Liver (tissue), 9 donors: ENCODE results near the gene ACLY. TPM values are rescaled to one million over a fixed set of nuclear protein-coding genes. Genes with fewer than 3 reads are reported as not detected.
A peak's percentile ranks its signal among the peaks of the same experiment; 100 is the strongest.

Experiments
- DNase-seq: peaks from one replicate; pipeline ENCODE4 v3.0.0-alpha.2; 2017; ENCODE audit warnings: low spot score
- H3K27ac ChIP-seq, 2 donors: one replicate each; pipeline ENCODE4 v1.7.0; 2013; ENCODE audit warnings: inconsistent platforms in 2 of 2, low read length in 2 of 2, control low read depth in 1 of 2, low read depth in 1 of 2, mild to moderate bottlenecking in 1 of 2
- H3K27me3 ChIP-seq, 4 donors: one replicate each; pipeline versions ENCODE4 v1.6.1 to v1.7.0; 2013; ENCODE audit warnings: low read length in 3 of 4, inconsistent platforms in 1 of 4, mild to moderate bottlenecking in 1 of 4, moderate library complexity in 1 of 4; ENCODE audit not compliant: control insufficient read depth in 4 of 4, insufficient read depth in 4 of 4
- H3K36me3 ChIP-seq, 4 donors: one replicate each; pipeline versions ENCODE4 v1.6.1 to v1.7.0; 2013; ENCODE audit warnings: low read length in 3 of 4, mild to moderate bottlenecking in 3 of 4, low read depth in 1 of 4, moderate library complexity in 1 of 4; ENCODE audit not compliant: control insufficient read depth in 4 of 4, insufficient read depth in 3 of 4
- H3K4me1 ChIP-seq, 4 donors: one replicate each; pipeline versions ENCODE4 v1.6.1 to v1.7.0; 2013; ENCODE audit warnings: low read length in 3 of 4, mild to moderate bottlenecking in 3 of 4, moderate library complexity in 1 of 4; ENCODE audit not compliant: control insufficient read depth in 4 of 4, insufficient read depth in 4 of 4
- H3K4me3 ChIP-seq, 3 donors: one replicate each; pipeline versions ENCODE4 v1.6.1 to v1.7.0; 2013; ENCODE audit warnings: low read length in 3 of 3, control low read depth in 1 of 3, low read depth in 1 of 3, mild to moderate bottlenecking in 1 of 3
- H3K9ac ChIP-seq, 2 donors: one replicate each; pipeline ENCODE4 v1.7.0; 2013; ENCODE audit warnings: low read length in 2 of 2, mild to moderate bottlenecking in 2 of 2, moderate library complexity in 2 of 2, control low read depth in 1 of 2, low read depth in 1 of 2
- H3K9me3 ChIP-seq, 4 donors: one replicate each; pipeline versions ENCODE4 v1.6.1 to v1.7.0; 2013; ENCODE audit warnings: low read length in 3 of 4; ENCODE audit not compliant: control insufficient read depth in 4 of 4
- ATF3 ChIP-seq: IDR thresholded peaks from 2 replicates; pipeline ENCODE4 v1.6.1; 2016; ENCODE audit warnings: antibody characterized with exemption
- CTCF ChIP-seq: fragments of 150-350 bp; IDR thresholded peaks from 2 replicates; pipeline ENCODE4 v1.5.1; 2017; ENCODE audit warnings: improper control_type of control experiment, low read depth, low read length; ENCODE audit not compliant: missing input control
- EGR1 ChIP-seq, 2 donors: IDR thresholded peaks; 2 replicates each; pipeline ENCODE4 v1.6.1; 2016 to 2018; ENCODE audit warnings: antibody characterized with exemption in 2 of 2, low read depth in 2 of 2
- FOXA1 ChIP-seq: IDR thresholded peaks from 2 replicates; pipeline ENCODE4 v1.6.1; 2016; ENCODE audit warnings: antibody characterized with exemption
- FOXA2 ChIP-seq: IDR thresholded peaks from 2 replicates; pipeline ENCODE4 v1.6.1; 2016; ENCODE audit warnings: antibody characterized with exemption
- GABPA ChIP-seq, 2 donors: IDR thresholded peaks in 1 of 2; conservative IDR thresholded peaks in 1 of 2; 2 replicates each; pipeline ENCODE4 v1.6.1; 2016; ENCODE audit warnings: antibody characterized with exemption in 2 of 2, mild to moderate bottlenecking in 1 of 2, moderate library complexity in 1 of 2
- HNF4A ChIP-seq, 2 donors: conservative IDR thresholded peaks; 2 replicates each; pipeline ENCODE4 v1.6.1; 2016; ENCODE audit warnings: antibody characterized with exemption in 2 of 2, mild to moderate bottlenecking in 2 of 2
- HNF4G ChIP-seq: IDR thresholded peaks from 2 replicates; pipeline ENCODE4 v1.6.1; 2016; ENCODE audit warnings: antibody characterized with exemption
- JUND ChIP-seq, 2 donors: IDR thresholded peaks; 2 replicates each; pipeline ENCODE4 v1.6.1; 2016; ENCODE audit warnings: antibody characterized with exemption in 2 of 2
- MAX ChIP-seq: IDR thresholded peaks from 2 replicates; pipeline ENCODE4 v1.6.1; 2016; ENCODE audit warnings: antibody characterized with exemption
- NR2F2 ChIP-seq: IDR thresholded peaks from 2 replicates; pipeline ENCODE4 v1.6.1; 2016; ENCODE audit warnings: antibody characterized with exemption
- RAD21 ChIP-seq, 2 donors: IDR thresholded peaks; 2 replicates each; pipeline ENCODE4 v1.6.1; 2016; ENCODE audit warnings: antibody characterized with exemption in 2 of 2, mild to moderate bottlenecking in 2 of 2
- REST ChIP-seq: IDR thresholded peaks from 2 replicates; pipeline ENCODE4 v1.6.1; 2016; ENCODE audit warnings: antibody characterized with exemption, mild to moderate bottlenecking
- RXRA ChIP-seq, 2 donors: IDR thresholded peaks; 2 replicates each; pipeline ENCODE4 v1.6.1; 2017 to 2018; ENCODE audit warnings: antibody characterized with exemption in 2 of 2, mild to moderate bottlenecking in 1 of 2
- SP1 ChIP-seq: IDR thresholded peaks from 2 replicates; pipeline ENCODE4 v1.6.1; 2018; ENCODE audit warnings: antibody characterized with exemption, mild to moderate bottlenecking
- TAF1 ChIP-seq: conservative IDR thresholded peaks from 2 replicates; pipeline ENCODE4 v1.6.1; 2016; ENCODE audit warnings: antibody characterized with exemption, mild to moderate bottlenecking
- YY1 ChIP-seq: IDR thresholded peaks from 2 replicates; pipeline ENCODE4 v1.6.1; 2016; ENCODE audit warnings: antibody characterized with exemption, mild to moderate bottlenecking
- ZBTB33 ChIP-seq: IDR thresholded peaks from 2 replicates; pipeline ENCODE4 v1.6.1; 2016; ENCODE audit warnings: antibody characterized with exemption
- WGBS: extraction: QIAGEN DNeasy Blood & Tissue Kit; methylation state at CpG from one replicate; pipeline ENCODE4 v1.1.7; 2013; 5-methylcytosine and 5-hydroxymethylcytosine counted together
- polyA plus RNA-seq, 2 donors: library from polyadenylated mRNA; stranded (reverse) in 1 of 2; unstranded in 1 of 2; fragments of 200-250 nt in 1 of 2; fragments of >200 nt in 1 of 2; fragmentation: Nextera tagmentation in 1 of 2; extraction: Ambion mirVana in 1 of 2; gene quantifications; one replicate each; pipeline versions ENCODE4 v1.2.1 to v1.2.3, GENCODE V29; 2013 to 2015
- total RNA-seq, 2 donors: library from RNA; depleted of rRNA; stranded (reverse); fragments of >200 nt; gene quantifications; one replicate each; pipeline ENCODE4 v1.2.3, GENCODE V29; 2014
- donor health status: healthy.
- donor health status: healthy.
- donor health status: healthy.
- donor health status: healthy.
- donor health status: healthy.

ACLY gene
- total and polyA plus RNA-seq, 4 donors: 12.1 to 133 (median 37.1) TPM

- no peaks in the 10 kb centered on the region for H3K9me3 ChIP-seq
- WGBS: 58% methylated on average over 5 of the region's 5 CpGs
- no peak overlapping the region for H3K9ac ChIP-seq
- no peak for DNase-seq
- H3K27ac ChIP-seq: peak overlapping the region in 1 of 2 donors; percentile 14
- no peak overlapping the region for H3K4me3 ChIP-seq
- H3K27me3 ChIP-seq: no peaks in the 10 kb centered on the region
- H3K36me3 ChIP-seq: peaks cover 6 to 72% (median 25%) of the 10 kb centered on the region in 4 donors
- TF ChIP-seq FOXA1 (no peak), EGR1 (IDR thresholded peaks at IDR 0.05; ENCODE audit: low read depth in 2 of 2) (no peak), MAX (no peak), JUND (IDR thresholded peaks at IDR 0.05) (no peak), ATF3 (no peak), SP1 (no peak), RAD21 (IDR thresholded peaks at IDR 0.05) (no peak), HNF4A (conservative IDR thresholded peaks at IDR 0.05) (no peak), NR2F2 (no peak), RXRA (IDR thresholded peaks at IDR 0.05) (no peak), ZBTB33 (no peak), GABPA (IDR thresholded peaks at IDR 0.05 in 1 of 2, conservative IDR thresholded peaks at IDR 0.05 in 1 of 2) (no peak), FOXA2 (no peak), REST (no peak), YY1 (no peak), HNF4G (no peak), TAF1 (no peak), CTCF (no peak)
- peaks cover 3 to 18% (median 14%) of the 10 kb centered on the region in 4 donors for H3K4me1 ChIP-seq
These were observed 23.1 kb downstream of the ACLY start for GRCh38 chr17:41895617-41896016.
